CD4-positive, alpha-beta T cell treated with Interleukin-6 for 4 hours (primary cell): ENCODE results near the gene LGI2.
"Not testable (repeated sequence)": the region's sequence is repeated elsewhere in the genome, so short reads cannot be mapped to it uniquely, and the experiment has no call there.

ENCODE experiments used
- DNase-seq: peaks from one replicate; pipeline ENCODE4 v3.0.0-alpha.2; 2020; ENCODE audit warnings: mixed read lengths

LGI2 gene, protein sequence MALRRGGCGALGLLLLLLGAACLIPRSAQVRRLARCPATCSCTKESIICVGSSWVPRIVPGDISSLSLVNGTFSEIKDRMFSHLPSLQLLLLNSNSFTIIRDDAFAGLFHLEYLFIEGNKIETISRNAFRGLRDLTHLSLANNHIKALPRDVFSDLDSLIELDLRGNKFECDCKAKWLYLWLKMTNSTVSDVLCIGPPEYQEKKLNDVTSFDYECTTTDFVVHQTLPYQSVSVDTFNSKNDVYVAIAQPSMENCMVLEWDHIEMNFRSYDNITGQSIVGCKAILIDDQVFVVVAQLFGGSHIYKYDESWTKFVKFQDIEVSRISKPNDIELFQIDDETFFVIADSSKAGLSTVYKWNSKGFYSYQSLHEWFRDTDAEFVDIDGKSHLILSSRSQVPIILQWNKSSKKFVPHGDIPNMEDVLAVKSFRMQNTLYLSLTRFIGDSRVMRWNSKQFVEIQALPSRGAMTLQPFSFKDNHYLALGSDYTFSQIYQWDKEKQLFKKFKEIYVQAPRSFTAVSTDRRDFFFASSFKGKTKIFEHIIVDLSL

DNA sequence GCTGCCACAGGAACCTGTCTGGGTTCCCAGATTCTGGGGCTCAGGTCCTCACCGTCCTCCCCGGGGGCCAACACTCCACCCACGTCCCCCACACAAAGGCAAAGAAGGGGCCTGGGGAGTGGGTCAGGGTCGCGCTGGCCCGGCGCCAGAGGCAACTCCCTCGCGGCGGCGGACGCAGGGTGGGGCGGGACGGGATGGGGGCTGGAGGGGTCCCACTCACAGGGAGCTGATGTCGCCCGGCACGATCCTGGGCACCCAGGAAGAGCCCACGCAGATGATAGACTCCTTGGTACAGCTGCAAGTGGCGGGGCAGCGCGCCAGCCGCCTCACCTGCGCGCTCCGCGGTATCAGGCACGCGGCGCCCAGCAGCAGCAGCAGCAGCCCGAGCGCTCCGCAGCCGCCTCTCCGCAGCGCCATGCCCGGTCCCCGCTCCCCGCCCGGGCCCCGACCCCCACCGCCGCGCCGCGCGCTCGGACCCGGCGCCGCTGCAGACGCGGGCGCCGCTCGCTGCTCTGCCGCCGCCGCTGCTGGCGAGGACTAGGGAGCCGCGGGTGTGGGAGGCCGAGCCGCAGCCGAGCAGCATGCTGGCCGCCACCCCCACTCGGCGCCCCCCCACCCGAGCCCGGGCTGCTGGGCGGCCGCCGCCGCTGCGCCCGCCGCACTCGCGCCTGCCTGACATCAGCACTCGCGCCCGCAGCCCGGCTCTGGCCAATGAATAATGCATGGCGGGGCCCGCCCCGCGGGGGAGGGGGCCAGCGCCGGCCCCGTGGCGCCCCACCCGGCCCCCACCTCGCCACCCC lies at the start of gene LGI2:
TSS of gene LGI2 (minus strand) at position 670 of the 800 bp plus-strand sequence. CDS start at position 417, 253 bp downstream.
- DNase-seq = no peak

DNA sequence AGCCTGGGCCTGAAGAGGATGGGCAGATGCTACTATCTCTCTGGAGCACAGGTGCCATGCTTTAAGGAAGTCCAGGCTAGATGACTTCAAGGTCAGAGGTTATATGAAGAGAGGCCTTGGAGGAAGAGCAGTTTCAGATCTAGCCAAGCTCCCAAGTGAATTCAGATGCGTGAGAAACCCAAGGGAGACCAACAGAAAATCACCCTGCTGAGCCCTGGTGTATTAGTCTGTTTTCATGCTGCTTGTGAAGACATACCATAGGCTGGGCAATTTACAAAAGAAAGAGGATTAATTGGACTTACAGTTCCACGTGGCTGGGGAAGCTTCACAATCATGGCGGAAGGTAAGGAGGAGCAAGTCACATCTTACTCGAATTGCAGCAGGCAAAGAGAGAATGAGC lies 47.8 kb upstream of the LGI2 start:
- no peak for DNase-seq

GRCh38 chr4:25076625-25077398 lies 46.1 kb upstream of the LGI2 start:
- no peak for DNase-seq

GRCh38 chr4:25075851-25076250 lies 45.1 kb upstream of the LGI2 start:
- DNase-seq = no peak

DNA sequence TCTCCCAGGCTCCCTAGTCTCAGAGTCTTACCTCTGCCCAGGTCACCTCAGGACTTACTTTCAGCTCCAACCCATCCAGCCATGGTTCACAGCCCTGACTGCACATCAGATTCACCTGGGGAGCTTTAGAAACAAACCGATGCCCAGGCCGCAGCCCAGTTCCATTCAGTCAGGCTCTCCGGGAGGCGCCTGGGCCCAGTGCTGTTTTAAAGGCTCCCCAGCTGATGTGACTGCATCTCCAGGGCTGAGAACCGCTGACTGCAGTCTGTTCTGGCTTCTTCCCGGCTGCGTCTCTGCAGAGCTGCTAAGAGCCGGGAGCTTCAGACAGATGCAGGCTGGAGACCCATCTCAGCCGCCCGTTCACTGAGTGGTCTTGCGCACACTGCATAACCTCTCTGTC lies 44.4 kb upstream of the LGI2 start:
- DNase-seq = no peak

- no peak for DNase-seq
Measured at GRCh38 chr4:25070545-25070944, 39.8 kb upstream of the LGI2 start.

DNA sequence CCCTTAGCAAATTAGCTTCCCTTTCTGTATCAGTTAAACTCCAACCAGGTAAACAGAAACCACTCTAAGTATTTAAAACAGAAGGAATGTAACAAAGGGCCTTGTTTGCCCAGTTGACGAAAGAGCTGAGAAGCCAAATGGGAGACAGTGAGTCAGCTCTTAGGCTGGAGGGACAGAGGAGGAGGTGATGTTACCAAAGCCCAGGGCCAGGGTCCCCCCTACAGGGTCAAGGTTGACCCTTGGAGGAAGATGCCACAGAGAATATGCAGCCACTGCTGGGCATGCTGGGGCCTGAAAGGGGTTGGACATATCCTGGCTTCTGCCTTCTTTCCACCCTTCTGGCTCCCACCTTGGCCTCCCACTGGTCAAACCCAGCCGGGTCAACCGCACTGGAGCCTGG lies 38.3 kb upstream of the LGI2 start:
- no peak for DNase-seq

DNA sequence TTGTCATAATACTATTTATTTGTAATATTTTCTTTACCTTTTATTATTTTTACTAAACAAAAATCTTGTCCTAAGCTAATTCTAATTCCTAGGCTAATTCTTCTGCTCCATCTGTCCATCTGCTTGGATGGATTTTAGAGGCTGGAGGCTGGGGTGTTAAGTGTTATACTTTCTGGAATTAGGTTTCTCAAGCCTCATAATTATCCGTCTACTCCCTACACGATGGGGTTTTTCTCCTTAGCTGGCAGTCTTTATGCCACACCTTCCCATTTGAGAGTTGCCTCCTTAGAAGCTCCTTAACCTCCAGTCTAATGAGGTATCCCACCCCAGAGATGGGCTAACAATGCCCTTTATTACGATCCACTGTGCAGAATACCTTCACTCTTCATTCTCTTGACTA lies 37.6 kb upstream of the LGI2 start:
- no peak for DNase-seq

- DNase-seq = no peak
Measured at GRCh38 chr4:25065932-25066590, 35.3 kb upstream of the LGI2 start.

- no peak for DNase-seq
Measured at GRCh38 chr4:25065431-25065858, 34.7 kb upstream of the LGI2 start.

DNA sequence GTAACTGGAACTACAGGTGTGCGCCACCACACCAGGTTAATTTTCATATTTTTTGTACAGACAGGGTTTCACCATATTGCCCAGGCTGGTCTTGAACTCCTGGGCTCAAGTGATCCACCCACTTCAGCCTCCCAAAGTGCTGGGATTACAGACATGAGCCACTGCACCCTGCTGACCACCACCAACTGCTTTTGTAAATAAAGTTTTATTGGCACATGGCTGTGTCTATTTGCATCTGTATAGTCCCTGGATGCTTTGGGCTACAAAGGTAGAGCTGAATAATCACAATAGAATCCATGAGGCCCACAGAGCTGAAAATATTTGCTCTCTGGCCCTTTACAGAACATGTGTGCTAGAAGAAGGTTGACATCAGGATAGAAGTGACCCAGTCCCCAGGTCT lies 33.7 kb upstream of the LGI2 start:
- DNase-seq = not testable (repeated sequence)

DNA sequence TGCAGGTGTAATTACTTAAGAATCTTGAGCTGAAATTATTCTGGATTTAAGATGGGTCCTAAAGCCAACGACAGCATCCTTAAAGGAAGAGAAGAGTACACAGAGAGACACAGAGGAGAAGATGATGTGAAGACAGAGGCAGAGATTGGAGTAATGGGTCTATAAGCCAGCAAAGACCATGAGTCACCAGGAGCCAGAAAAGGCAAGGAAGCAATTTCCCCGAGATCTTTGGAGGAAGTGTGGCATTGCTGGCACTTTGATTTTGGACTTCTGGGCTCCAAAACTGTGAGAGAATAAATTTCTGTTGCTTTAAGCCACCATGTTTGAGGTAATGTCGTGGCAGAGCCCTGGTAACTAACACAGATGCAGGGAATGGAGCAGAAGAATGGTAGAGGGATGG lies 32.4 kb upstream of the LGI2 start:
- no peak for DNase-seq

- no peak for DNase-seq
Measured at GRCh38 chr4:25062098-25062497, 31.4 kb upstream of the LGI2 start.

DNA sequence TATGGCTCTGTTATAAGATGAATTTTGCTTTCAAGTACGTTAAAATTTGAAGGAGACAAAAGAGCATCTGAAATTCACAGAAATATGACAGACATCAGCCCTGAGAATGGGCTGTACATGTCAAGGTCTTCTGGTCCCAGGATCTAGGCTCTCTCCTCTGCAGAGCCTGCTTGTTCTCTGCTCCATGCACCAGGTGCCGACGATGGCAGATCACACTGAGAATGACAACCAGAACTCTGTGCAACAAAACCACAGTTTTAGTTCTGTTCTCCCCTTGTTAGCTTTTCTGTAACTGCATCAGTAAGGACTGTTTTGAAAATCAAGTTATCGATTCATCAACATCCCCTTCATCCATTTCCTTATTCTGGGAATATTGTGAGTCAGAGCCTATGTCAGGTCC lies 30.9 kb upstream of the LGI2 start:
- no peak for DNase-seq

DNA sequence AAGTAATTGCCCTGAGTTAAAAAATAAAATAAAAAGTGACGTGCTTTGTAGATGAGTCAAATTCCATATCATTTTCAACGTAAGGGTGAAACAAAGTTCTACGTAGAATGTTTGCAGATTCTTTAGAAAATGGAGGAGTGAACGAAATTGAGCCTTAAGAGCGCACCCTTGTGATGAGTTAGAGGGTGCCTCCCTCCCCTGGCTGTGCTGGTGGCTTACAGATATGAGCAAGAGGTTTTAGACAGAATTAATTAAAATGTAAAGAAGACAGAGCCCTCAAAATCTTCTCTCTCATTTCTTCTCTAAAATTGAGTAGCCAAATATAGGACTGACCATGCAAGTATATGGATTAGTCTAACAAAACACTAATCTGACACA lies 30.2 kb upstream of the LGI2 start:
- DNase-seq = no peak

GRCh38 chr4:25060241-25060962 lies 29.7 kb upstream of the LGI2 start:
- DNase-seq = no peak

- no peak for DNase-seq
Measured at GRCh38 chr4:25059791-25060190, 29.0 kb upstream of the LGI2 start.

DNA sequence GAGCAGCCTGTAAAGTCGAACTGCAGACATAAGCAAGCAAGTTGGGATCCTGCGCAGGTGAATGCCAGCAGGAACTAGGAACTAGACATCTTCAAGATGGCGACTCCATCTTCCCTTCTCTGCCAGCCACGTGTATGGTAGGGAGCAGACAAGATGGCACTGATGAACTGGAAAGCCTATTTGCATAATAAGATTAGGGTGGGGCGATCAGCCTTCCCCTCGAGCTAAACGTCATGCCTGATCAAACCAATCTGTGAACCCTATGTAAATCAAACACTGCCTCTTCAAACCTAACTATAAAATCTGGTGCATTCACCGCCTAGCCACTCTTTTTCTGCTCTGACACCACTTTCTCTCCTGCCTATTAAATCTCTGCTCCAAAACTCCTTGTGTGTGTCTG lies 28.1 kb upstream of the LGI2 start:
- DNase-seq = no peak

- no peak for DNase-seq
Measured at GRCh38 chr4:25057299-25057698, 26.6 kb upstream of the LGI2 start.

GRCh38 chr4:25052037-25052436 lies 21.3 kb upstream of the LGI2 start:
- not testable (repeated sequence) for DNase-seq

DNA sequence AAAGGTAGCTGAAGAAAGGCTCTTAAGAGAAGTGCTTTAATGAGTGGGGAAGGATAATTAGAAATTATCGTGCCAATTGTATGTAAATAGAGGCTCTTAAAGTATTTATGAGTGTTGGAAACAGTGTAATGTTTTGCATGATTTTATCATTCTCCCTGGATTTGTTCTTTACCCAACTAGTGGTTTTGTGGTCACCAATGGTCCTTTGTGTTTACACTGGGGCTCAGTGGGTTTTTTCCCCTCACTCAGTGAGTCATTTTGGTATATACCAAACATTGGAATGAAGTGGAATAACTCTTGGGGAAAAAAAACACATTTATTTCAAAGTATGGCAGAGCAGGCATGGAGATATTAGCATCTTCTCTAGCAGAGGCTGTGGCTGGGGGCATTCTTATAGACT lies 20.8 kb upstream of the LGI2 start:
- no peak for DNase-seq
